SK-N-SH treated with all-trans-retinoic acid at 6 μM for 48 hours (cell line): ENCODE measurements around the gene BCL3.

ENCODE experiments used
- ZFP3 ChIP-seq: fragments of 250-450 bp; sonication (Bioruptor Pico); IDR thresholded peaks from 2 replicates; pipeline ENCODE4 v1.5.0; 2020; ENCODE audit warnings: mild to moderate bottlenecking, moderate library complexity
- ZNF70 ChIP-seq: fragments of 450-650 bp; formaldehyde crosslinking; IDR thresholded peaks from 2 replicates; pipeline ENCODE4 v1.5.0; 2020; ENCODE audit warnings: mild to moderate bottlenecking, moderate library complexity
- ZNF8 ChIP-seq: fragments of 450-650 bp; formaldehyde crosslinking; IDR thresholded peaks from 2 replicates; pipeline ENCODE4 v1.5.0; 2020; ENCODE audit warnings: mild to moderate bottlenecking, moderate library complexity
- TF ChIP-seq, protein P1 (sequence below): fragments of 250-450 bp; sonication (Bioruptor Pico); IDR thresholded peaks from 2 replicates; pipeline ENCODE4 v1.8.0; 2020; ENCODE audit warnings: mild to moderate bottlenecking, moderate library complexity, borderline replicate concordance

DNA sequence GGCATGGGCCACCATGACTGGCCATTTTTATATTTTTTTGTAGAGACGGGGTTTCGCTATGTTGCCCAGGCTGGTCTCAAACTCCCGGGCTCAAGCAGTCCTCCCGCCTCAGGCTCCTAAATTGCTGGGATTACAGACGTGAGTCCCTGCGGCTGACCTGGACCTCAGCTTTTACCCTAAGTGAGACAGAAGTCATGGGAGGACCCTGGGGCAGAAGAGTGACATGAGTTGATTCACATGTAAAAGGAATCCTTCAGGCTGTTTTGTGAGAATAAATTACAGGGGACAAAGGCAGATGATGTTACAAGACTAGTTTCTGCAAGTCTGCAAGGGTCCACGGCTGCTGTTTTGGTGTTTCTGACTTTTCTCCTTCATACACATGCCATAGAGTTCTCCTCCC lies 57.8 kb downstream of the BCL3 start:
- TF ChIP-seq ZFP3 (CRISPR knock-in tag) = no peak
- TF ChIP-seq, protein P1, sequence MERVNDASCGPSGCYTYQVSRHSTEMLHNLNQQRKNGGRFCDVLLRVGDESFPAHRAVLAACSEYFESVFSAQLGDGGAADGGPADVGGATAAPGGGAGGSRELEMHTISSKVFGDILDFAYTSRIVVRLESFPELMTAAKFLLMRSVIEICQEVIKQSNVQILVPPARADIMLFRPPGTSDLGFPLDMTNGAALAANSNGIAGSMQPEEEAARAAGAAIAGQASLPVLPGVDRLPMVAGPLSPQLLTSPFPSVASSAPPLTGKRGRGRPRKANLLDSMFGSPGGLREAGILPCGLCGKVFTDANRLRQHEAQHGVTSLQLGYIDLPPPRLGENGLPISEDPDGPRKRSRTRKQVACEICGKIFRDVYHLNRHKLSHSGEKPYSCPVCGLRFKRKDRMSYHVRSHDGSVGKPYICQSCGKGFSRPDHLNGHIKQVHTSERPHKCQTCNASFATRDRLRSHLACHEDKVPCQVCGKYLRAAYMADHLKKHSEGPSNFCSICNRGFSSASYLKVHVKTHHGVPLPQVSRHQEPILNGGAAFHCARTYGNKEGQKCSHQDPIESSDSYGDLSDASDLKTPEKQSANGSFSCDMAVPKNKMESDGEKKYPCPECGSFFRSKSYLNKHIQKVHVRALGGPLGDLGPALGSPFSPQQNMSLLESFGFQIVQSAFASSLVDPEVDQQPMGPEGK (CRISPR knock-in tag) = no peak
- TF ChIP-seq ZNF8 (CRISPR knock-in tag) = no peak
- no peak for TF ChIP-seq ZNF70 (CRISPR knock-in tag)
